Spleen (tissue), 11 donors: ENCODE results near the gene MAN1C1. TPM values are rescaled to one million over a fixed set of nuclear protein-coding genes. Genes with fewer than 3 reads are reported as not detected.

Experiments used
- DNase-seq: peaks from one replicate; pipeline ENCODE4 v3.0.0-alpha.2; 2020
- H3K27ac ChIP-seq, 8 donors: fragments of 200-600 bp; sonication (generic) in 7 of 8; 1 replicate in 4 of 8; 2 replicates in 4 of 8; pipeline versions ENCODE4 v1.5.0 to v1.8.0; 2016 to 2021; ENCODE audit warnings: inconsistent platforms in 4 of 8, mild to moderate bottlenecking in 4 of 8, moderate library complexity in 1 of 8
- H3K27me3 ChIP-seq, 7 donors: fragments of 200-600 bp; sonication (generic) in 6 of 7; replicated peaks in 1 of 7; 1 replicate in 4 of 7; 2 replicates in 3 of 7; pipeline versions ENCODE4 v1.5.0 to v1.8.0; 2016 to 2021; ENCODE audit warnings: inconsistent platforms in 3 of 7, mild to moderate bottlenecking in 1 of 7
- H3K36me3 ChIP-seq, 6 donors: fragments of 200-600 bp; sonication (generic) in 5 of 6; 1 replicate in 4 of 6; 2 replicates in 2 of 6; pipeline versions ENCODE4 v1.5.0 to v1.8.0; 2016 to 2021; ENCODE audit warnings: inconsistent platforms in 2 of 6
- H3K4me1 ChIP-seq, 6 donors: fragments of 200-600 bp; sonication (generic) in 5 of 6; 1 replicate in 3 of 6; 2 replicates in 3 of 6; pipeline versions ENCODE4 v1.5.0 to v1.8.0; 2016 to 2021; ENCODE audit warnings: inconsistent platforms in 3 of 6
- H3K4me3 ChIP-seq, 8 donors: fragments of 200-600 bp; sonication (generic) in 7 of 8; 1 replicate in 4 of 8; 2 replicates in 4 of 8; pipeline versions ENCODE4 v1.5.0 to v1.8.0; 2016 to 2021; ENCODE audit warnings: inconsistent platforms in 4 of 8, mild to moderate bottlenecking in 4 of 8, moderate library complexity in 2 of 8
- H3K9me3 ChIP-seq, 8 donors: fragments of 200-600 bp; sonication (generic) in 7 of 8; 1 replicate in 4 of 8; 2 replicates in 4 of 8; pipeline versions ENCODE4 v1.5.0 to v1.8.0; 2016 to 2021; ENCODE audit warnings: inconsistent platforms in 4 of 8
- POLR2A ChIP-seq, 3 donors: fragments of 450-650 bp; IDR thresholded peaks; one replicate each; pipeline ENCODE4 v1.5.1; 2017; ENCODE audit warnings: antibody characterized with exemption in 3 of 3, mild to moderate bottlenecking in 1 of 3
- POLR2AphosphoS5 ChIP-seq, 3 donors: sonication (generic); formaldehyde crosslinking; IDR thresholded peaks; one replicate each; pipeline ENCODE4 v1.5.1; 2017; ENCODE audit warnings: antibody characterized with exemption in 3 of 3
- WGBS, 5 donors: extraction: QIAGEN DNeasy Blood & Tissue Kit in 3 of 5; methylation state at CpG; one replicate each; pipeline versions ENCODE4 v1.1.5 to v1.1.7; 2013 to 2018; 5-methylcytosine and 5-hydroxymethylcytosine counted together
- intact Hi-C: fragments of 100-400 bp; cut with DNase I; formaldehyde crosslinking; loops from one replicate; pipeline ENCODE4 v1.15.0; 2023; ENCODE audit warnings: low total_unique reads
- polyA plus RNA-seq, 3 donors: library from polyadenylated mRNA; stranded (reverse); fragments of 200-250 nt; gene quantifications; one replicate each; pipeline ENCODE4 v1.2.1, GENCODE V29; 2013
- total RNA-seq, 7 donors: library from RNA; depleted of rRNA in 3 of 7; stranded (reverse); fragments of >200 nt in 3 of 7; fragmentation: NEBNext Ultra II Directional in 4 of 7; extraction: Animal tissue kit (Norgen Biotek cat#: 25700) in 4 of 7; gene quantifications; one replicate each; pipeline versions ENCODE4 v1.1.0 to v1.2.1, GENCODE V29; 2016 to 2021
- TF ChIP-seq, protein P1 (sequence below), 11 experiments: fragments of 200-600 bp in 7 of 11; fragments of 450-650 bp in 4 of 11; sonication (generic) in 4 of 11; IDR thresholded peaks in 8 of 11; conservative IDR thresholded peaks in 3 of 11; 1 replicate in 7 of 11; 2 replicates in 4 of 11; pipeline versions ENCODE4 v1.4.0 to v1.8.0; 2016 to 2021; ENCODE audit warnings: antibody characterized with exemption in 11 of 11, inconsistent platforms in 4 of 11, mild to moderate bottlenecking in 1 of 11
- donor health status: healthy with polysubstance abuse.
- donor health status: DM: no; HTN: no; CAD: no; lungs with moderate emphysema.
- donor health status: DM: no; HTN: no; CAD: no.
- donor health status: Bipolar disorder and iron deficiency.
- donor health status: healthy.
- donor health status: DM: no; HTN: no; CAD: no.
- donor health status: DM: yes; HTN: yes; CAD: no.

The MAN1C1 gene
- total and polyA plus RNA-seq, 10 donors: 4.6 to 54.3 (median 41.1) TPM

DNA sequence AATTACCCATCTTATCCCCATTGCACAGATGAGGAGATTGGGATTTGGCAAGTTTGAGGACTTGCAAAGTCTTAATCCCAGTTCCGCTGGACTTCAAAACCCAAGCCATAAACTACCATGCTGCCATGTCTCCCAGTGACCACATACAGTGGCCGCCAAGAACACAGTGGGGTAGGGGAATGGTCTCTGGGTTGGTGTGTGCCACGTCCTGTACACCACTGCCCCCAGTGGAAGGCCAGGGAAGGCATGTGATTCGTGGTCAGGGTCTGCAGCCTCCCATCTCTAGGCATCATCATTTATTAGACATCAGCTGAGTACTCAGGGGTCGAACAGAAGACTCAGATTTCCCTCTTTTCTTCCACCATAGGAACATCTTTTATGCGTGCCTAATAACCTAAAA, 76.0 kb downstream of the MAN1C1 start:
- no peaks in the 10 kb centered on the region for H3K27me3 ChIP-seq
- TF ChIP-seq, protein P1, sequence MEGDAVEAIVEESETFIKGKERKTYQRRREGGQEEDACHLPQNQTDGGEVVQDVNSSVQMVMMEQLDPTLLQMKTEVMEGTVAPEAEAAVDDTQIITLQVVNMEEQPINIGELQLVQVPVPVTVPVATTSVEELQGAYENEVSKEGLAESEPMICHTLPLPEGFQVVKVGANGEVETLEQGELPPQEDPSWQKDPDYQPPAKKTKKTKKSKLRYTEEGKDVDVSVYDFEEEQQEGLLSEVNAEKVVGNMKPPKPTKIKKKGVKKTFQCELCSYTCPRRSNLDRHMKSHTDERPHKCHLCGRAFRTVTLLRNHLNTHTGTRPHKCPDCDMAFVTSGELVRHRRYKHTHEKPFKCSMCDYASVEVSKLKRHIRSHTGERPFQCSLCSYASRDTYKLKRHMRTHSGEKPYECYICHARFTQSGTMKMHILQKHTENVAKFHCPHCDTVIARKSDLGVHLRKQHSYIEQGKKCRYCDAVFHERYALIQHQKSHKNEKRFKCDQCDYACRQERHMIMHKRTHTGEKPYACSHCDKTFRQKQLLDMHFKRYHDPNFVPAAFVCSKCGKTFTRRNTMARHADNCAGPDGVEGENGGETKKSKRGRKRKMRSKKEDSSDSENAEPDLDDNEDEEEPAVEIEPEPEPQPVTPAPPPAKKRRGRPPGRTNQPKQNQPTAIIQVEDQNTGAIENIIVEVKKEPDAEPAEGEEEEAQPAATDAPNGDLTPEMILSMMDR (IDR thresholded peaks at IDR 0.05 in 8 of 11, conservative IDR thresholded peaks at IDR 0.05 in 3 of 11): peak in 6 of 11 experiments; percentile 26 to 55 (median 37)
- TF ChIP-seq POLR2A (IDR thresholded peaks at IDR 0.05) (no peak), POLR2AphosphoS5 (IDR thresholded peaks at IDR 0.05) (no peak)
- 61 to 83% (median 72%) methylated on average over 5 to 6 of the region's 6 CpGs for WGBS, 5 donors
- no peaks in the 10 kb centered on the region for H3K9me3 ChIP-seq
- no peak for DNase-seq
- H3K27ac ChIP-seq: peak overlapping the region in 3 of 8 donors; percentile 72 to 79 (median 73)
- intact Hi-C loops: no loop called here
- H3K36me3 ChIP-seq: no peaks in the 10 kb centered on the region
- H3K4me1 ChIP-seq: peaks cover 14 to 97% (median 38%) of the 10 kb centered on the region in 6 donors
- H3K4me3 ChIP-seq: no peak overlapping the region

DNA sequence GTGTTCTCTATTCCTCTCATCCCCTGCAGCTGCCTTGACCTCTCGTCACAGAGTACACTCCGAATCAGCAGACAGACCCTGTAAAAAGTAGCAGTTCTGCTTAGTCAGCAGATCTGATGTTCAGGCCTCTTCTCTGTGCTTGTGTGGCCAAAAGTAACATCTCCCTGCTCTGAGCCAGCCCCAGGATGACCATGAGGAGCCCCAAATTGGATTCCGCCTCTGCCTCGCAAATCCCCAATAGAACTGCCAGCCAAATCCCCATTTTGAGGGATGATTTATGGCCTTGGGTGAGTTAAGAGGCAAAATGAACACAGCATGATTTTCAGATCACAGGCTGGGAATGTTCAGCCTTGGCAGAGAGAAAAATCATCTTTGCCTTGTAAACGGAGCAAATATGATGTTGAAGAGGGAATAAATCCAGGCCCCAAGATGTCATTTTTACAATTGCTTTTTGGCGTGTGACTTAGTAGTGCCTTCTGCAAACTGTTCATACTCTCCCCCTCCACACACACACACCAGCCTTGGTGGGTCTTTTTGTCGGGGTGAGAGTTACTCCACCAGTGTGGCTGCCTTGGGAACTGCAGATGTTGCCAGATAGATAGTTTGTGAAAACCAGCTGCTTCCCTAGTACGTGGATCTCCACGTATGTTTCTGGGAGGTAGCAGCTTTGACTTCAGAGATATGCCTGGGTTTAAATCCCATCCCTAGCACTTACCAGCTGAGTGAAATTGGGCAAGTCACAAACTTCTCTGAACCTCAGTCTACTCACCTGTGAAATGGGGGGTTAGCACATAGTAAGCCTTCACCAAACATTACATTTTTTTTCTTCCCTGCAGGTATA, 77.8 kb downstream of the MAN1C1 start:
- Histone ChIP-seq H3K27me3 (no peaks in the 10 kb centered on the region), H3K4me3 (no peak overlapping the region), H3K27ac (peak overlapping the region in 7 of 8 donors; percentile 68 to 79 (median 73)), H3K4me1 (peaks cover 14 to 93% (median 38%) of the 10 kb centered on the region in 6 donors), H3K36me3 (no peaks in the 10 kb centered on the region), H3K9me3 (no peaks in the 10 kb centered on the region)
- TF ChIP-seq POLR2AphosphoS5 (IDR thresholded peaks at IDR 0.05): peak in 1 of 3 donors; percentile 52
- TF ChIP-seq, protein P1 (IDR thresholded peaks at IDR 0.05 in 8 of 11, conservative IDR thresholded peaks at IDR 0.05 in 3 of 11): no peak
- TF ChIP-seq POLR2A (IDR thresholded peaks at IDR 0.05): no peak
- no peak for DNase-seq
- WGBS, 5 donors: 53 to 76% (median 71%) methylated on average over 8 to 9 of the region's 9 CpGs
- intact Hi-C loops: no loop called here

DNA sequence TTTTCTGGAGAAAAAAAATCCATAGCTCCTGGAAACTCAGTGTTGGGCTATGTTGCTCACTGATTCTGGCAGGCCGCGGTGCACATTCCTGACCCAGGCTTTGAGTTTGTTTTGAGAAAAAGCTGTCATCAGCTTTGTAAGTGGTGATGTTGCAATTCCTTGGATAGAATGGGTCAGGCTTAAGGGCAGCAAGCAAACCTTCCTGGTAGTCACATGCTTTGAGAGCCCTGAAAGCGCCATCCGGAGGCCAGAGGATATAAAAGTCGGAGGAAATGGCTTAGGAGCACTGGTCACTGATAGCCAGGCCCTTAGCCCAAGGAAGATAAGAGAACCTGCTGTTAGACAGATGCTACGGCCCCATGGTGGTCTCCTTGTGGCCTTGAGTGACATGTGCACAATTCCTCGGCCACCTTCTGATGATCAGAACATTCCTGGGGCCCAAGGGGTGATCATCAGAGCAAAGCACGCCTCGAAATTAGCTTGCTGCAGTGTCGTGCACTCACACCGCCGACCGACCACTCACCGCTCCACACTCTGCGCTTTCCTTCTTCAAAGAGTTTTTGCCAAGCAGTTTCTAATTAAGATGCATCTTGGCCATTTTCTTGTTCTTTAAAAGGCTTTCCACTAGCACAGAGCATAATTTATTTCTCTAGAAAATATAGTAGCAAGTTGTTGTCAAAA, 78.6 kb downstream of the MAN1C1 start:
- TF ChIP-seq POLR2A (IDR thresholded peaks at IDR 0.05) (no peak), POLR2AphosphoS5 (IDR thresholded peaks at IDR 0.05) (peak in 1 of 3 donors; percentile 83)
- TF ChIP-seq, protein P1 (IDR thresholded peaks at IDR 0.05 in 8 of 11, conservative IDR thresholded peaks at IDR 0.05 in 3 of 11): peak in 1 of 11 experiments; percentile 29
- H3K9me3 ChIP-seq: no peaks in the 10 kb centered on the region
- H3K4me1 ChIP-seq: peaks cover 14 to 93% (median 39%) of the 10 kb centered on the region in 6 donors
- H3K36me3 ChIP-seq: no peaks in the 10 kb centered on the region
- intact Hi-C loops: no loop called here
- no peak overlapping the region for H3K4me3 ChIP-seq
- no peaks in the 10 kb centered on the region for H3K27me3 ChIP-seq
- H3K27ac ChIP-seq: peak overlapping the region; percentile 27 to 79 (median 72)
- WGBS, 5 donors: 65 to 81% (median 70%) methylated on average over 15 of the region's 15 CpGs
- no peak for DNase-seq
